ENCODE measurements around the gene RPP25L. TPM values are rescaled to one million over a fixed set of nuclear protein-coding genes. Genes with fewer than 3 reads are reported as not detected.

Gene RPP25L
- total RNA-seq, 1 experiment from 2014 or later = 17.2 TPM

DNA sequence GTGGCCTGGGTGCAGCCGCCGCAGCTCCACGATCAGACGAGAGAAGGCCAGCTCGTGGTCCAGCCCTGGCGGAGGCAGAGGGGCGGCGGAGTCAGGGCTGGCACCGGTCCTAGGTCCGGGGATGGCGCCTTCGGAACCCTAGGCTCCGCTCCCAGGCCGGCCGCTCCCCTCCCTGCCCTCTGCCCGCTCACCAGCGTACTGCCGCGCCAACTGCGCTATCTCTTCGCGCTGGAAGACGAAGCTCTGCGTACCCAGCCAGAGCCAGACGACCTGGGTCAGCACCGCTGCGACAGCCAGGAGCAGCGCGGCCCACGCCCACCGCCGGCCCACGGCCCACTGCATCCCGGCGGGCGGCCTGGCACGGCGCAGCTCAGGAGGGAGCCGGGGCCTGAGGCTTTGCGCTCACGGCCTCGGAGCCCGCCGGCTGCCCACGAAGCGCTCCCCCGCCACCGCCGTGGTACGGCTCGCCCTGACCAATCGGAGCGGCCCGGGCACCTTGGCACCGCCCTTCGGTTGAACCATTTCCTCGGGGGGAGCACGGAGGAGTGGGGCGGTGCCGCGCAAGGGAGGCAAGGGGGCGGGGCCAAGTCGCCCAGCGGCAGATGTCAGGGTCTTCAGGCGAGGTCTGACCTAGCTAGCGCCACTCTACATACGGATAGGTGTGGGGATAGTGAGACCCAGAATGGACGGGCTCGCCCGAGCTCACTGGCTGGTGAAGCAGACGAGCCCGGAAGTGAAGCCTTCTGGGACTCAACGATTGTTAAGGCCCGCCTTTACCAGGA is 25.6 kb upstream of the RPP25L start, which contains the start of gene SIGMAR1:
Gene SIGMAR1, minus strand, starts transcription at position 432 of the 782 bp plus-strand sequence. Its CDS starts 90 bp downstream, at position 342.
- Mint-ChIP-seq H3K27ac (peak within 1 kb of the TSS in 2 of 3 experiments; percentile 64 to 82; a peak in 4 of 7 replicates), H3K27me3 (ENCODE audit: low read depth) (peaks cover 14% of the 10 kb centered on the region), H3K36me3 (ENCODE audit: insufficient read depth in 1 of 3, low read depth in 3 of 3) (peaks cover 2 to 15% (median 10%) of the 10 kb centered on the region in 3 experiments; a peak in 6 of 7 replicates), H3K4me3 (peak within 1 kb of the TSS; percentile 87 to 89), H3K4me1 (peaks cover 17 to 27% of the 10 kb centered on the region in 2 experiments), H3K9me3 (no peaks in the 10 kb centered on the region)
- Histone ChIP-seq H3K27me3 (ENCODE audit: insufficient read depth, low read length) (no peaks in the 10 kb centered on the region), H3K14ac (ENCODE audit: insufficient read depth, low read length) (peak within 1 kb of the TSS; percentile 85), H4K5ac (ENCODE audit: insufficient read length, low read depth, low read length) (no peak within 1 kb of the TSS), H3K4me2 (ENCODE audit: insufficient read depth, insufficient read length, low read length) (peak within 1 kb of the TSS; percentile 75), H2AFZ (ENCODE audit: low read length) (no peak within 1 kb of the TSS), H3K18ac (ENCODE audit: insufficient read length, low read depth, low read length) (peak within 1 kb of the TSS; percentile 36), H2BK20ac (ENCODE audit: low read depth, low read length, poor library complexity, severe bottlenecking) (no peak within 1 kb of the TSS), H2AK5ac (ENCODE audit: insufficient read length, low read length) (no peak within 1 kb of the TSS), H2BK12ac (ENCODE audit: insufficient read length, low read depth, low read length) (no peak within 1 kb of the TSS), H2BK120ac (ENCODE audit: low read depth, low read length, poor library complexity, severe bottlenecking) (no peak within 1 kb of the TSS), H3K79me2 (ENCODE audit: insufficient read depth, low read length) (no peaks in the 10 kb centered on the region; the same call in 1 of the 2 replicates), H3K9me3 (ENCODE audit: control insufficient read depth, low read depth, low read length) (no peaks in the 10 kb centered on the region), H4K91ac (ENCODE audit: insufficient read length, low read depth, low read length) (no peak within 1 kb of the TSS), H2BK5ac (ENCODE audit: insufficient read length, low read length) (no peak within 1 kb of the TSS), H3K4me1 (ENCODE audit: insufficient read depth, low read length) (peaks cover 4% of the 10 kb centered on the region; the same call in 1 of the 2 replicates), H3K79me1 (ENCODE audit: insufficient read depth, low read depth, low read length, poor library complexity, severe bottlenecking) (no peaks in the 10 kb centered on the region), H3K56ac (ENCODE audit: insufficient read length, low read depth, low read length) (no peak within 1 kb of the TSS), H2BK15ac (ENCODE audit: low read depth, low read length) (no peak within 1 kb of the TSS), H3K4ac (ENCODE audit: low read depth, low read length) (no peak within 1 kb of the TSS), H4K8ac (replicated peaks; ENCODE audit: insufficient read length, low read depth, low read length) (no peak within 1 kb of the TSS), H4K20me1 (ENCODE audit: control insufficient read depth, insufficient read depth, insufficient read length) (no peaks in the 10 kb centered on the region), H3T11ph (ENCODE audit: low read length) (no peak within 1 kb of the TSS), H3K27ac (ENCODE audit: insufficient read length, low read depth, low read length) (no peak within 1 kb of the TSS), H3K23ac (ENCODE audit: insufficient read length, low read depth, low read length) (no peak within 1 kb of the TSS), H3K23me2 (ENCODE audit: insufficient read length, low read depth, low read length, poor library complexity, severe bottlenecking) (peaks cover 11% of the 10 kb centered on the region), H3K9ac (ENCODE audit: extremely low read depth, insufficient read length, low read length) (peak within 1 kb of the TSS; percentile 54)
- no peak for TF ChIP-seq CTCF (conservative IDR thresholded peaks at IDR 0.05)
- no CpG with 5 or more reads among the region's 74 CpGs for WGBS (ENCODE audit: extremely low coverage, insufficient read length, low lambda C conversion rate)
- peak; percentile 95 for DNase-seq
